Stimulated activated CD8-positive, alpha-beta memory T cell treated with anti-CD3 and anti-CD28 coated beads, Interleukin-4, amount 100 ng/mL, for 1 hour (primary cell): Measurements from ENCODE around the gene PIGU.
"Not testable (repeated sequence)": the region's sequence is repeated elsewhere in the genome, so short reads cannot be mapped to it uniquely, and the experiment has no call there.

Experiments
- DNase-seq, 2 donors: peaks; one replicate each; pipeline ENCODE4 v3.0.0-alpha.2; 2020; ENCODE audit warnings: low read depth in 2 of 2, low spot score in 1 of 2

Gene PIGU

DNA sequence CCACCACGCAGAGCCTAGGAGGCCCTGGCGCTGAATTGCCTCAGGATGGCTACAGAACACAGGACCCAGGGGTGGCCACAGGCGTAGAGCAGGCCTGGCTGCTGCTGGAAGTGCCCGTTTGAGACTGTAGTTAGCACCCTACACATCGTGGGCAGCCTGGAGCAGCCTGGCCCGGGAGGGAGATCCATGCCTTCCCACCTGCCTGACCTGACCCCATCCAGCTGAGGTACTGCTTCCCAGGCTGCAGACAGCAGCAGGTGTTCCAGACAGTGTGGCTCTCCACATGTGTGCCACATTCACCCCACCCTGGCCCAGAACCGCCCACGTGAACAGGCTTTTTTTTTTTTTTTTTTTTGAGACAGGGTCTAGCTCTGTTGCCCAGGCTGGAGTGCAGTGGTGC, 139.2 kb downstream of the PIGU start:
- no peak for DNase-seq

DNA sequence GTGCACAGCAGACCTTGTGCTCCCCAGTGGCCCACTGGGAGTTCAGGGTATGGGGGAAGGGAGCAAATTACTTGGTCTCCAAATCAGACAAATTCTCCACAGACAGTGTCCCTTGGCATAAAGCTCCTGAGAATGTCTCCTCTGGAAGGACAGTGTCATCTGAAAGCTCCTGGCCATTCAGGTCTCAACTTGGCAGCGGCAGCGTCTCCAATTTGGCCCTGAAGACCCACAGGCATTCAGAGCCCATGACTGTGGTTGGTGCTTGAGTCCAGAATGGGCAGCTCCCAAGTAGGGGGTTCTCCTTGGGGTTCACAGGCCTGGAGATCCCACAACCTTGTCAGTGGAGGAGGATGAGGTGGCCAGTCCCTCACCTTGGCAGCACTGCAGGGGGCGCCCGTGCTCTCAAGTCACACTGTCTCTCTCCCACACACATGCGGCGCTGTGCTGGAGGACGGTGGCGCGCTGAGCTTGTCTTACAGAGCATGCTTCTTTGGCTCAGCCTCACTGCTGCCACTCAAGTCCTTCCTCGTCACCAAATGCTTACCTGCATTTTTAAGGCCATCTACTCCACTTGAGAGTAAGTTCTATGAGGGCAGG, 140.0 kb downstream of the PIGU start:
- no peak for DNase-seq

DNA sequence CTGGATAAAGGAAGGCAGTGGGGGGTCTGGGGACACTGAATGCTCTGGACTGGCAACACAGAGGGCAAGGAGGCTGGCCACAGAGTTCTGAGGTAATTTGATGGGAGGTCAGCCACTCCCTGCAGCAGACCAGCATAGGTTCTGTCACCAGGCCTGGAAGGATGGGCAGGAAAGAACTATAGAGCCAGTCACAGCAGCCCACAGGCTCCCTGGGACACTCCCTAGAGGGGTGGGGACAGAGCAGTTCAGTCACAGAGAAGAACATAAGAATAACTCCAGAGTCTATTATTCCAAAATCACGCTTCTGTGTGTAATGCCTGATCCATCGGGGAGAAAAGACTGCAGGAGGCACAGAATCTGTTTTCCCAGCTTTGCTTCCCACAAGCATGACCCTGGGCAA, 141.0 kb downstream of the PIGU start:
- no peak for DNase-seq

DNA sequence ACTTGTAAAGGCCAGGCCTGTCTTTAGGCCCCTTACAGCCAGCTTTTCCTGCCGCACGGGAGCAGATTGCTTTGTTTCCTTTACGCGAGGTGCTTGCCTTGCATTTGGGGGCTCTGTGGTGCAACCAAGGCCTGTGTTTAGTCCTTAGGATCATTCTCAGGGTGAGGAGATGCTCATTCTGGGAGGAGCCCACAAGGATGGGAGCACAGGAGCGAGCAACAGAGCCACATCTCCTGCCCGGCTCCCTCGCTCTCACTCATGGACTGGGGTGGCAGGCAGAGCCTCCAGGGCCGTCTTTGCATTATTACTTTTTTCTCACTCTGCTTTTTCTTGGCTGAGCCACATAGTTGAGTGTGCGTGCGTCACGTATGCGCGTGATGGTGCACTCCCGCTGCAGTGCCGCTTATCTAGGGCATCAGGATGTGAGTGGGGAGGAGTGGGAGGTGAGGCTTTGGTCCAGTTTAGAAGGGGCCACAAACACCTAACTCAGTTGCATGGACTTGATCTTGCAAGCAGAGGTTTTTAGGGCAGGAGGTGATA, 141.5 kb downstream of the PIGU start:
- no peak for DNase-seq

DNA sequence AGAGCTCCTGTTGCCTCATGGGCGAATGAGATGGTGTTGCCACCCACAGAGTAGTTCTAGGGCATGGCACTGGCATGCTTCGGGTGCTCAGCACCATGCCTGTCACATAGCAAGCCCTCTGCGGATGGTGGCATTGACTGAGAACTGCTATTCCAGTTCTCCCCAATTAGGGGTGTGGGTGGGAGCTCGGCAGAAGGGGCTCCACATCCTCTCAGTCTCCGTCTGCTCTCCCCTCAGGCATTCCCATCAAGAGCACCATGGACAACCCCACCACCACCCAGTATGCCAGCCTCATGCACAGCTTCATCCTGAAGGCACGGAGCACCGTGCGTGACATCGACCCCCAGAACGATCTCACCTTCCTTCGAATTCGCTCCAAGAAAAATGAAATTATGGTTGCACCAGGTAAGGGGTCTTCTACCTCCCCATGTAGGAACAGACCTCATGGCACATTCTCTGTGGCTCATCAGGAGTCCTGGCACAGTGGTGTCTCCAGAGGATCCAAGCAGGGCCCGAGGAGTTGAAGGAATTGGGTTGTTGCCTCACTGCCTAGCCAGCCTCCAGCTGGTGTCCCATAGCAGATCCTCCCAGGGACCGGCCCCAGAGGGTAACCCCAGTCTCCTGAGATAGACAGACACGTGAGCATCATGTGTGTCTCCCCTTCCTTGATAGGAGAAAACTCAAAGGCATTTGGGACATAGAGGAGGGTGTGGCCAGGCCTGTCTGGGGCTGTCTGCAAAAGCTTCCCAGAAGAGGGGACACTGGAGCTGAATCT, 142.3 kb downstream of the PIGU start:
- no peak for DNase-seq

DNA sequence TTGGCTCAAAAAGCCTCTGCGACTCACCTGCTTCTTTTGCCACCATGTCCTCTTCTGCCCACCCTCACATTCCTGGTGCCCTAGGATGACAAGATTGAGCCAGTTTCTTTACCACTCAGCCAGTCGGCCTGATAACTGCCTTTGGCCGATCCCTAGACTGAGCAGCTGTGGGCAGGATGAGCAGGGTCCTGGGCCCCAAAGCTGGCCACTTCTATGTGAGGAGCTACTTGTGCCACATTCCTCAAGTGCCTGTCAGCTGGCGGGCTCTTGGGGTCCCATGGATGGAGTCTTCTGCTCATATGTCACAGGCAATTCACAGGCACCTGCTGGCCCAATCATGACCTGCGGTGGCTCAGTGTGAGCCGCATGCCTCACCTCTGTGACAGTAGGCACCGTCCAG, 144.1 kb downstream of the PIGU start:
- DNase-seq, result no peak

DNA sequence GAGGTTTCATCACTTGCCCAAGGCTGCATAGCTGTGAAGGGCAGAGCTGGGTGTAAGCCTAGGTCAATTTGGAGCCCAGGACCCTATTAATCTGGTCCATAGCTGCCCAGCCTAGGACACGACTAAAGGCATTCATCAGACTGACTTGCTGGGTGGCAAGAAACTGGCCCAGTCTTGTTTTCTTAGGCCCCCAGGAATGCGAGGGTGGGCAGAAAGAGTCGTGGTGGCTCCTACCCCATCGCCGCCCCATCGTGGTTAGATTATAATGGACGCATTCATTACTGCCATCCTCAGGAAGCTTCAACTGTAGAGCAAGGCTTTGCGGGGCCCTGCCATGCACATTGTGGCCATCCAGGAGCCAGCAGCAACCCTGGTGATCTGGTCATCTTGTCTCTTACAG, 144.6 kb downstream of the PIGU start:
- no peak for DNase-seq

DNA sequence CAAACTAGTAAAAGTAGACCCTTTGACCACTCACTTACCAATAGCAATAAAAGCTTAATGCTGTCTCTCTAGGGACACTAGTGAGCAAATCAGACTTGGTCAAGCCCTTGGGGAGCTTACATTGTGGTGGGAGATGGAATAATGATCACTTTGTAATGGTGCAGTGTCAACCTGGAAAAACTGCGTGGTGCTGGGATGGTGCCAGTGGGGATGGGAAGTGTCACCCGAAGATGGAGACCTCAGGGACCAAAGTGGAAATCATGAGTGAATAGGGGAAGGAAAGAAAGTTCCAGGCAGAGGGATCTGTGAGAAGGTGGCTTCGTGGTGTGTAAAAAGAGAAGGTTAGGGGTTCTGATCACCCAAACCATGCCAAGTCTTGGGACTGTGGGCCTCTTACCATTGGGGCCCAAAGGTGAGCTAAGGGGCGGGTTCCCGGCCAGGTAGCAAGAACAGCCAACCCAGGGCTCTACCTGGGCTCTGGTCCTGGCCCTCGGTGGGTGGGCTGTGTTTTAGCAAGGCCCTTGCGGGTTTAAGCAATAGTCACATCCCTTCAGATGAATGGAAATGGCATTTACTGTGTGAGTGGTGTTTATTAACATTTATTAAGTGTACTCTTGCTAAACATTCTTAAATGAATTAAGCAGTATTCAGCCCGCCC, 145.2 kb downstream of the PIGU start:
- no peak for DNase-seq

DNA sequence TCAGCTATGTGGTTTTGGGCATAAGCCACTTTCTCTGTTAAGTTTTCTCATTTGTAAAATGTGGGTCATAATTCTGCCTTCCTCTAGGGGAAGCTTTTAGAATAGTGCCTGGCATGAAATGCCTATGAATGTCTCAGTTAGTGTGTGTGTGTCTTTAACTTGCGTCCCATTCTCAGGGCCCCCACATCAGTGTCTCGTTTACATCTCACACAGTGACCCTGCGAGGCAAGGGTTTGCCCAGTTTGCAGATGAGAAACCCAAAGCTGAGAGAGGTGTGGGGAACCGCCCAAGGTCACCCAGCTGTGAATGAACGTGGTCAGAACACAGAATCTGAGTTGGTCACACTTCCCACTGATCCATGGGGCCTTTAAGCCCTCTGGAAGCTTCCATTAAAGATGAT, 146.6 kb downstream of the PIGU start:
- no peak for DNase-seq

DNA sequence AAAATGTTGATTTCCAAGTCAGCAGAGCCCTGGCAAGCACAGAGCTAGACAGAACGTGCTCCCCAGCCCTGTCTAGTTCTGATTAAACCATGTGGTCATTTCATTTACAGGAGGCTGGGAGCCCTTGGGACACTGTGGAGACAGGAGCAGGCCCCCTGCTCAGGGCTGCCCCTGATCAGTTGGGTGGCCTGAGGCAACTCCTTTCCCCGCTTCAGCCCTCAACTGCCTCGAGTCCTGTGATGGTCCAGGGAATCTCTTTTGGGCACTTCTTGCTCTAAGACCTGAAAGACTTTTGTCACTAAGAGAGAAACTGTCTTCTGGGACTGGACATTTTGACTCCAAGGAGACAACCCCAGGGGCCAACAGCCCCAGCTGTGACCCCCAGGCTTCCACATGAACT, 147.2 kb downstream of the PIGU start:
- no peak for DNase-seq

DNA sequence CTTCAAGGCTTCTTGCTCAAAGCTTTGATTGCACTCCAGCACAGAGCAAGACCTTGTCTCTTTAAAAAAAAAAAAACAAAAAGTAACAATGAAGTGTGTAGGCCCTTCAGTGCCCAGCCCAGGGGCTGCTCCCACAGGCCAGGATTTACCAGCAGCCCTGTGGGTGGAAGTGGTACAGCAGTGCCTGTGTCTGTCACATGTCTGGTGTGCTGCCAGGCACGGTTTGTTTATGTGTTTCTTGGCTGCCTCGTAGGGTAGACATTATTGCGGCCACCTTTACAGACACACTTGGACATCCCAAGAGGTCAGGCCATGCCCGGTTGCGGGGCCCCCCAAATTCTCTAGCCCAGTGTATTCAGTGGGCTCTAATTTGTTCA, 148.0 kb downstream of the PIGU start:
- DNase-seq, result no peak

DNA sequence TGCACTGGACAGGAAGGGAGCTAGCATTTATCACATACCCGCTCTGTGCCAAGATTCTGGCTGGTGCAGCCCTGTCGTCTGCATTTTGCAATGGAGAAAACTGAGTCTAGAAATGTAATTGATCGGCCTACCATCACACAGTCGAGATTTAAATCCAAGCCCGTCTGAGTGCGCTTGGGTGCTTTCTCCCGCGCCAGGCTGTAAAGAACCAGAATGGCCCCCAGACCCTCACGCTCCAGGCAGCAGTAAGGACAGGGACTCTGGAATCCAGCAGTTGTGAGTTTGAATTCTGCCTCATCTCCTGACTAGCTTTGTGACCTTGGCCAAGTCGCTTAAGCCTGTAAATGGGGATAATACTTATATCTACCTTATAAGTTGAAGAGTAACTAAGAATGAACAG, 149.9 kb downstream of the PIGU start:
- DNase-seq, result no peak

DNA sequence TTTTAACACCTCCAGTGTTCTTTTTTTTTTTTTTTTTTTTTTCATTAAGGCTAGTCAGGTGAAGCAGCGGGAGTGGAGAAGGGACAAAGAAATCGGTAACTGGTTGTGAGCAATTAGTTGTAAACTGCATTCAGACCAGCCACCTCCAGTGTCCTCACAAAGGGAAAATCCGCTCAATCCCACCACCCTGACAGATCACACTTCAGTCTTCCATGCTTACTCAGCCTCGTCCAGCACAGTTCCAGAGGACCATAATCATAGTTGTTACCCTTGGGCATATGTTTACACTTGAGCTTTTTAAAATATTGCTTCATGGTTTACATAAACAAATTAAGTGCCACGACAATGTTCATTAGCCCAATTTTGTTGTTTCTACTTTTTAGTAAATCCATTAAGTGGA, 150.4 kb downstream of the PIGU start:
- no peak for DNase-seq

DNA sequence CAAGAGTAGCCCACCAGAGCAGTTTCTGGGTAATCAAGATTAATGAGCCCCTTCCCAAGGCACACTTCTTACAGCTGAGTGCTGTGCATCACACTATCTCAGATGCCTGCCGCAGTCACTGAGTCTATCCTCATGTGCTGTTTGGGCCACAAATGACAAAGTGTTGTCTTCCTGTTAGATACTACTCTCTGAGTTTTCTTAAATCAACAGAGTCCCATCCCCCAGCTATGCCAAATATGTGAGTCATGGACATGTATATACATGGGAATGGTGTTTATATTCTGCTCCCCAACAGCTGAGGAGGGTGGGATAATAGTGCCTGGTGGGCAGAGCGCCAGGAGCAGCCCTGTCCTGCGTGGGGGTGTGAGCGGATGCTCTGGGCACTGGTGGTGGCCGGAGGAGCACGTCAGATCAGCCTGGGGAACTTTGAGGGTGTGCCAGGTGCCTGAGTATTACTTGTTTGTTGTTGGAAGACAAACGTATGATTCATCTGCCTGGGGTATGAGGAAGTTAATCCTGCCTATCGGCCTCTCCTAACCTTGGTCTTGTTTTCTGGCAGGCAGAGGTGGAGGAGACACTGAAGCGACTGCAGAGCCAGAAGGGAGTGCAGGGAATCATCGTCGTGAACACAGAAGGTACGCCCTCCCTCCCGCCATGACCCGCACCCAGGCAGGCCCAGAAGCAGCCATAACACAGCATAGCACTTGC, 151.0 kb downstream of the PIGU start:
- DNase-seq, result no peak

DNA sequence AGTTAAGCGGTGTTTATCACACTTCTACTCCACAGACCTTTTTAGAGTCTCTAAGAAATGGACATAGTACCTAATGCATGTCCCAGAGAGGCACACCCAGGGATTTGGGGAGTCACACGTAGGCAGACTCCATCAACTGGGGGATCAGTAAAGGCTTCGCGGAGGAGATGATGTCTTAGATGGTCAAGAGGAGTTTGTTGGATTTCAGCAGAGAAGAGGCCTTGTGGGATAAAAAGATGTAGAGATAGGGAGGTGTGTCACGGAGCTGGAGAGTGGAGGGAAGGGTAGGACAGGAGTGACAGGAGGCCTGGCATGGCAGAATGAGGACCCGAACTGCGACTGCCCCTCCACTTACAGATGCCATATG, 151.6 kb downstream of the PIGU start:
- no peak for DNase-seq

DNA sequence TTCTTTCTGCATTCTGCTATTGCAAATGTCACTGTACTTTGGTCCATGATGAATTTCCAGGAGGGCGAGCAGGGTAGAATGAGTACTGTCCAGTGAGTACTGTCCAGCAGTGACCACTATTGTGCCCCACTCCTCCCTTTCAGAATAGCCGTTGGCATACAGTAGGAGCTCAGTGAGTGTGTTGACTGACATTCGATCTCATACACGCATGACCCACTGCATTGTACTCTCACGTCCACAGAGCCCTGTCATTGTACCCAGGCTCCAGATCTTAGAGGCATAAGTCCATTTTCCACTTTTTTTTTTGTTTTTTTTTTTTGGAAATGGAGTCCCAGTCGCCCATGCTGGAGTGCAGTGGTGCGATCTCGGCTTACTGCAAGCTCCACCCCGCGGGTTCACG, 152.5 kb downstream of the PIGU start:
- no peak for DNase-seq

DNA sequence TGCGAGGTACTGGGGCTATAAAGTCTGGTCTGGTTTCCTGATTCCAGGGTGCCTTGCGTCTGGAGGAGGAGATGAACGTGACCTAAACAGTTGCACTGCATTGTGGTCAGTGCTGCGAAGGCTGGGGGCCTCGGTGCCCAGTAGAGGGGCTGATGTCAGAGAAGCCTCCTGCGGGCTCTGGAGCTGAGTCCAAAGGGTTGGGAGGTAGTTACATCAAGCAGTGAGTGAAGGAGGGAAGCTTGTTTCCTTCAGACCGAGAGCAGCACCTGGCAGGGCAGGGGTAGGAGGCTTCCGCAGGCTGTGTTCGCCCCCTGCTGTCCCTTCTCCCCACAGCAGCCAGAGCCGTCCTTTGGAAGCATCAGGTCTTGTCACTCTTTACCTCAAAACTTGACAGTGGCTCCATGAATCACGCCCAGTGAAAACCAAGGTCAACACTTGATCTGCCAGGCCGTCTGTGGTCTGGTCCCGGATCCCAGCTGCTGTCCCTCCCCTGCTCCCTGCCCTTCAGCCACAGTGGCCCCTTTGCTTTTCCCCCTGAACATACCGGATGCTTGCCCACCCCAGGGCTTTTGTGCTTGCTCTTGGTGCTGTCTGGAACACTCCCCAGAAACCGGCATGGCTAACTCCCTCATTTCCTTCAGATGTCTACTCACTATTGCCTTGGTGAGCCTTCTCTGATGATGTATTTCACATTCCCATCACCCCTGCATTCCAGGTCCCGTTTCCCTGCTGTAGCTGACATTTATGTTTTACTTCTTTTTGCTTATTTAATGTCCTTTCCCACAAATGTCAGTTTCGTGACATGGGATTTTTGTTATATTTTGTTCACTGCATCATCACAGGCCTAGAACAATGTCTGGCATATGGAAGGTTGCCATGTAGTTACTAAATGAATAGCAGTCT, 153.7 kb downstream of the PIGU start:
- no peak for DNase-seq

DNA sequence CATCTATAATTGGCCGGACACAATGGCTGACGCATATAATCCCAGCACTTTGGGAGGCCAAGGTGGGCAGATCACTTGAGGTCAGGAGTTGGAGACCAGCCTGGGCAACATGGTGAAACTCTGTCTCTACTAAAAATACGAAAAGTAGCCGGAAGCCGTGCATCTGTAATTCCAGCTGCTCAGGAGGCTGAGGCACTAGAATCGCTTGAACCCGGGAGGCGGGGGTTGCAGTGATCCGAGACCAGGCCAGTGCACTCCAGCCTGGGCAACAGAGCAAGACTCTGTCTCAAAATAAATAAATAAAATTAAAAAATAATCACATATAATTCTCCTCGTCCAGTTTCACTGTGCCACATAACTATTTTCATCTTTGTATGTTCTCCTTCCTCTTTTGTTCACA, 157.1 kb downstream of the PIGU start:
- not testable (repeated sequence) for DNase-seq

DNA sequence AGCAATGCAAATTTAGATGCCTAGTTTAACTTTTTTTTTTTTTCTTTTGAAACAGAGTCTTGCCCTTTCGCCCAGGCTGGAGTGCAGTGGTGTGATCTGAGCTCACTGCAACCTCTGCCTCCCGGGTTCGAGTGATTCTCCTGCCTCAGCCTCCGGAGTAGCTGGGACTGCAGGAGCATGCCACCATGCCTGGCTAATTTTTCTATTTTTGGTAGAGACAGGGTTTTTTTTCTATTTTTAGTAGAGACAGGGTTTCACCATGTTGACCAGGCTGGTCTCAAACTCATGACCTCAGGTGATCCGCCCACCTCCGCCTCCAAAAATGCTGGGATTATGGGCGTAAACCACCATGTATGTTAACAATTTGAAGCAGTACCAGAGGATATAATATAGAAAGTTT, 158.0 kb downstream of the PIGU start:
- DNase-seq, result not testable (repeated sequence)

DNA sequence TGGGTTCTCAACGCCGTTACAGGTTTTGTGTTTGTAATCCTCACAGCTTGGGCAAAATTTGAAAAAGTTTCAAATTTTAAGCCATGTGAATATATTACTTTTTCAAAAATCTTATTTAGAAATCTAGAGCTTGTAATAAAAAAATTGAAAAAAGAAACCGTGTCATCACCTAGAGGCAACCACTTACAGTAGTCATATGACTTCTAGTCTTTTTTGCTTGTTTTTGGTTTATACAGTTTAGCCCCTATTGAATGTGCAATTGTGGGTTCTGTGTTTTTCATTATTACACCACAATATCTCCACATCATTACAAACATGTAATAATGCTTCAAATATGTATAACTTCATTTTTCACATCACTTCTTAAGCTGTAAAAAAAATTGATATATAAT, 159.8 kb downstream of the PIGU start:
- DNase-seq, result no peak
